HEK293 (cell line): ENCODE results near the gene CMIP.

ENCODE experiments used
- CTCF ChIA-PET: fragments of 350-600 bp; formaldehyde crosslinking; extraction: SDS; loops from one replicate; lab custom pipeline; 2021; ENCODE audit warnings: antibody characterized with exemption; lab: Yijun Ruan, JAX
- POLR2A ChIA-PET: fragments of 300-600 bp; formaldehyde crosslinking; extraction: SDS; loops from one replicate; lab custom pipeline; 2020; ENCODE audit warnings: antibody characterized with exemption, inconsistent platforms; lab: Yijun Ruan, JAX
- H3K27ac ChIP-seq: fragments of 200-500 bp; sonication (Bioruptor generic); 2 replicates; pipeline ENCODE4 v1.5.1; 2014; ENCODE audit warnings: low read depth, low read length, control low read depth, inconsistent platforms; ENCODE audit errors: extremely low read depth
- H3K36me3 ChIP-seq, 2 experiments: fragments of 200-500 bp in 1 of 2; sonication (Bioruptor generic) in 1 of 2; 1 replicate in 1 of 2; 2 replicates in 1 of 2; pipeline ENCODE4 v1.5.1; 2014 to 2017; ENCODE audit warnings: inconsistent platforms in 2 of 2, low read length in 2 of 2; ENCODE audit not compliant: control insufficient read depth in 2 of 2, insufficient read depth in 1 of 2
- H3K4me1 ChIP-seq: fragments of 200-500 bp; sonication (Bioruptor generic); 2 replicates; pipeline ENCODE4 v1.5.1; 2014; ENCODE audit warnings: mild to moderate bottlenecking, low read length, inconsistent platforms; ENCODE audit not compliant: control insufficient read depth, insufficient read depth
- H3K4me3 ChIP-seq: 2 replicates; pipeline ENCODE4 v1.5.1; 2011; ENCODE audit warnings: low read depth, mild to moderate bottlenecking, control low read depth, low read length, moderate library complexity
- H3K9me3 ChIP-seq: fragments of 200-500 bp; sonication (Bioruptor generic); 2 replicates; pipeline ENCODE4 v1.5.1; 2014; ENCODE audit warnings: low read depth, low read length, inconsistent platforms; ENCODE audit not compliant: control insufficient read depth, insufficient read depth
- MZF1 ChIP-seq: fragments of 450-650 bp; formaldehyde crosslinking; IDR thresholded peaks from 2 replicates; pipeline ENCODE4 v1.5.1; 2017; ENCODE audit warnings: missing biosample characterization, missing genetic modification characterization, borderline replicate concordance
- SCRT2 ChIP-seq: fragments of 450-650 bp; formaldehyde crosslinking; IDR thresholded peaks from 2 replicates; pipeline ENCODE4 v1.5.1; 2016; ENCODE audit warnings: missing biosample characterization, missing genetic modification characterization
- ZNF10 ChIP-seq: fragments of 450-650 bp; formaldehyde crosslinking; IDR thresholded peaks from 2 replicates; pipeline ENCODE4 v1.5.1; 2017; ENCODE audit warnings: missing biosample characterization, missing genetic modification characterization
- ZNF114 ChIP-seq: fragments of 450-650 bp; formaldehyde crosslinking; IDR thresholded peaks from 2 replicates; pipeline ENCODE4 v1.5.0; 2017; ENCODE audit warnings: missing biosample characterization, missing genetic modification characterization
- ZNF133 ChIP-seq: fragments of 450-650 bp; formaldehyde crosslinking; IDR thresholded peaks from 2 replicates; pipeline ENCODE4 v1.5.1; 2016; ENCODE audit warnings: missing biosample characterization, missing genetic modification characterization
- ZNF302 ChIP-seq: fragments of 450-650 bp; formaldehyde crosslinking; IDR thresholded peaks from 2 replicates; pipeline ENCODE4 v1.5.1; 2016; ENCODE audit warnings: missing biosample characterization, missing genetic modification characterization, low read depth
- ZNF341 ChIP-seq: fragments of 450-650 bp; formaldehyde crosslinking; IDR thresholded peaks from 2 replicates; pipeline ENCODE4; 2016; ENCODE audit warnings: low read depth, missing biosample characterization, missing genetic modification characterization
- ZNF416 ChIP-seq: fragments of 450-650 bp; formaldehyde crosslinking; IDR thresholded peaks from 2 replicates; pipeline ENCODE4 v1.5.1; 2016; ENCODE audit warnings: missing biosample characterization, missing genetic modification characterization
- ZNF555 ChIP-seq: fragments of 450-650 bp; formaldehyde crosslinking; conservative IDR thresholded peaks from 2 replicates; pipeline ENCODE4 v1.5.1; 2017; ENCODE audit warnings: missing biosample characterization, mild to moderate bottlenecking, missing genetic modification characterization, inconsistent platforms
- ZNF777 ChIP-seq: fragments of 450-650 bp; formaldehyde crosslinking; IDR thresholded peaks from 2 replicates; pipeline ENCODE4 v1.5.1; 2017; ENCODE audit warnings: missing biosample characterization, missing genetic modification characterization, borderline replicate concordance
- TF ChIP-seq, protein P1 (sequence below): fragments of 450-650 bp; formaldehyde crosslinking; conservative IDR thresholded peaks from 2 replicates; pipeline ENCODE4 v1.5.1; 2016; ENCODE audit warnings: low read depth, missing biosample characterization, missing genetic modification characterization
- TF ChIP-seq, protein P2 (sequence below): fragments of 450-650 bp; formaldehyde crosslinking; optimal IDR thresholded peaks from 2 replicates; pipeline ENCODE3; 2016; ENCODE audit warnings: missing biosample characterization, mild to moderate bottlenecking, missing genetic modification characterization
- TF ChIP-seq, protein P3 (sequence below): fragments of 450-650 bp; formaldehyde crosslinking; IDR thresholded peaks from 2 replicates; pipeline ENCODE4 v1.5.1; 2016; ENCODE audit warnings: missing biosample characterization, missing genetic modification characterization

Gene CMIP

DNA sequence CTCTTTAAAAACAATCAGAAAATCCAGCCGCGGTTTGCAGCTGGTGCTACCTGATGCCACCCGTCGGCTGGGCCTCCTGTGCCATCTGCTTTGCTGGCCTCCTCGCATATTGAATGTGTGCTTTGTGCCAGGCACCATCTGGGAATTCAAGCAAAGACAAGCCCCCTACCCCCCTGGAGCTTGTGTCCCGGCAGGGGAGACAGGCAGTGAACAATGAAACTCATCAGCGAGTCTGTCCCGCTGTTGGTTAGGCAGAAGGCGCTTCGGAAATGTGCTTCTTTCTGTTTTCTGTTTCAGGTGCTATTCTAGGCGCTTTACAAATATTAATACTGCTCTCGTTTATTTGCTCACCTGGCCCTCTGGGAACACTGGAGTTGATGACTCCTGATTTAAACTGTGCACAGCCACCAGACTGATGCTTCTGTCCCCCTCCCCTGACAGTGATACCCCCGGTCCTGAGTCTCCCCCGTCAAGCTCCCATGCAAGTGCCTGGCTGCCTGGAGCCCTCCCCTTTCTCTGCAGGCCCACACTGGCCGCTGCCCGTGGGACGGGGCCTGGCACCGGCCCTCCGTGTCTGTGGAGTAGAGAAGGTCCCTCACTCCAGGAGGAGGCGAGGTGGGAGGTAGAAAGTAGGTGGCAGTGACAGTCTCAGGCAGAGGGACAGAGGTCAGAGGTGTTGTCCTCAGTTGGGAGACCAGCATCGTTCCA lies 208.3 kb downstream of the CMIP start:
- CTCF ChIA-PET = interaction anchor here (0.6 kb wide), 1 partner anchor 20 kb away, joined by 4 read pairs; no protein-coding TSS in a partner anchor

DNA sequence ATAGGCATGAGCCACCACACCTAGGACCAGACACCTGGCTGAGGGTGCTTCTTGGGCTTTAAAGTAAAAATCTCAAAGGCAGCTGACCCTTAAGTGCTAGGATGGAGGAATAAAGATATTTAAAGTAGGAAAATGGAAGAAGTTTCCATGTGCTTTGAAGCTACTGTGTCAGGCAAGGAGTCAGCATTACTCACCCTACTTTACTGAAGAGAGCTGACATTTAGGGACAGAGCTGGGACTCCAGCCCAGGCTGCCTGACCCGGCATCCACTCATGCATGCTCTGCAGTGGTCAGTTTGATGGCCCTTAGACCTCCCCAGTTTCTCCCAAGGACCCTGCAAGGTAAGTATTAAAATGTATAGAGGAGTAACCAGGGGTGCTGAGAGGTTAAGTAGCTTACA lies 209.7 kb downstream of the CMIP start:
- ChIA-PET CTCF (no interaction called here), POLR2A (no interaction called here)
- Histone ChIP-seq H3K9me3 (no peaks in the 10 kb centered on the region), H3K4me1 (no peaks in the 10 kb centered on the region), H3K36me3 (peaks cover 0 to 52% of the 10 kb centered on the region in 2 experiments; a peak in 1 of 3 replicates)
- no peak for TF ChIP-seq ZNF341 (tag by site-specific recombination)
- TF ChIP-seq SCRT2 (tag by site-specific recombination) = no peak
- no peak for TF ChIP-seq ZNF10 (tag by site-specific recombination)
- TF ChIP-seq, all 188 proteins: peak for 0
- no peak overlapping the region for H3K27ac ChIP-seq
- no peak overlapping the region for H3K4me3 ChIP-seq

More for the DNA sequence above, 208.3 kb downstream of the CMIP start:
- Histone ChIP-seq H3K36me3 (peaks cover 0 to 38% of the 10 kb centered on the region in 2 experiments; a peak in 1 of 3 replicates), H3K4me1 (no peaks in the 10 kb centered on the region), H3K27ac (no peak overlapping the region), H3K9me3 (no peaks in the 10 kb centered on the region), H3K4me3 (no peak overlapping the region)
- POLR2A ChIA-PET = no interaction called here
- TF ChIP-seq ZNF777 (tag by site-specific recombination) = no peak
- TF ChIP-seq, protein P1, sequence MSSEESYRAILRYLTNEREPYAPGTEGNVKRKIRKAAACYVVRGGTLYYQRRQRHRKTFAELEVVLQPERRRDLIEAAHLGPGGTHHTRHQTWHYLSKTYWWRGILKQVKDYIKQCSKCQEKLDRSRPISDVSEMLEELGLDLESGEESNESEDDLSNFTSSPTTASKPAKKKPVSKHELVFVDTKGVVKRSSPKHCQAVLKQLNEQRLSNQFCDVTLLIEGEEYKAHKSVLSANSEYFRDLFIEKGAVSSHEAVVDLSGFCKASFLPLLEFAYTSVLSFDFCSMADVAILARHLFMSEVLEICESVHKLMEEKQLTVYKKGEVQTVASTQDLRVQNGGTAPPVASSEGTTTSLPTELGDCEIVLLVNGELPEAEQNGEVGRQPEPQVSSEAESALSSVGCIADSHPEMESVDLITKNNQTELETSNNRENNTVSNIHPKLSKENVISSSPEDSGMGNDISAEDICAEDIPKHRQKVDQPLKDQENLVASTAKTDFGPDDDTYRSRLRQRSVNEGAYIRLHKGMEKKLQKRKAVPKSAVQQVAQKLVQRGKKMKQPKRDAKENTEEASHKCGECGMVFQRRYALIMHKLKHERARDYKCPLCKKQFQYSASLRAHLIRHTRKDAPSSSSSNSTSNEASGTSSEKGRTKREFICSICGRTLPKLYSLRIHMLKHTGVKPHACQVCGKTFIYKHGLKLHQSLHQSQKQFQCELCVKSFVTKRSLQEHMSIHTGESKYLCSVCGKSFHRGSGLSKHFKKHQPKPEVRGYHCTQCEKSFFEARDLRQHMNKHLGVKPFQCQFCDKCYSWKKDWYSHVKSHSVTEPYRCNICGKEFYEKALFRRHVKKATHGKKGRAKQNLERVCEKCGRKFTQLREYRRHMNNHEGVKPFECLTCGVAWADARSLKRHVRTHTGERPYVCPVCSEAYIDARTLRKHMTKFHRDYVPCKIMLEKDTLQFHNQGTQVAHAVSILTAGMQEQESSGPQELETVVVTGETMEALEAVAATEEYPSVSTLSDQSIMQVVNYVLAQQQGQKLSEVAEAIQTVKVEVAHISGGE (tag by site-specific recombination) = no peak
- no peak for TF ChIP-seq ZNF555 (tag by site-specific recombination)
- TF ChIP-seq ZNF302 (tag by site-specific recombination) = no peak

DNA sequence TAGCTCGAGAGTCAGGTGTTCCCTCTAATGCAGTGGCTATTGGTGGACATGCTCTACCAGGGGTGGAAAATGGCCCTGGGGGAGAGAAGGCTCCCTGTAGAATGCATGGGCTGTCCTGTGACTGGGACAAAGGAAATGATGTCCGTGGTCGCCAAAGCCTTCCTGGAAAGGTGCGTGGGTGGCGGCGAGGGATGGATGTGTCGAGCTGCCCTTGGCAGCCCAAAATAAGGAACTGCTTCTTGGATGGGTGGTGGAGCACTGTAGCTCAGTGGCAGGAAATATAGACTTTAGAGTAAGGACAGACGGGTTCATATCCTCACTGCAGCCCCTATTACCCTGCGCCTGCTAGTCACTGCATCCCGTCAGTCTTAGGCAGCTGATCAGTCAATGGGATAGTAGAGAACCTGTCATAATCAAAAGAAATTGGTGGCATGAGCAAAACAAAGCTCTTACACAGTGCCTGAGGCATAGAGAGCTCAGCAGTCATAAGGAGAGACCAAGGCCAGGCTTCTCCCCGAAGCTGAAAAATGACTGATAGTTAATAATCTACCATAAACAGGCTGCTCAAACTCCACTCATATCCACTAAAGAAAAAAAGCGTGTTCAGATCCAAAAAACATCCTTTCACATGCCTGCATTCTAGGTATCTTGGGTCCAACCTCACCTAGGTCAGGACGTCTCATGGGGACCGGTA lies 211.0 kb downstream of the CMIP start:
- peaks cover 0 to 58% of the 10 kb centered on the region in 2 experiments; a peak in 1 of 3 replicates for H3K36me3 ChIP-seq

More for the DNA sequence above, 211.0 kb downstream of the CMIP start:
- no peak overlapping the region for H3K27ac ChIP-seq
- TF ChIP-seq ZNF133 = no peak
- TF ChIP-seq, protein P2, sequence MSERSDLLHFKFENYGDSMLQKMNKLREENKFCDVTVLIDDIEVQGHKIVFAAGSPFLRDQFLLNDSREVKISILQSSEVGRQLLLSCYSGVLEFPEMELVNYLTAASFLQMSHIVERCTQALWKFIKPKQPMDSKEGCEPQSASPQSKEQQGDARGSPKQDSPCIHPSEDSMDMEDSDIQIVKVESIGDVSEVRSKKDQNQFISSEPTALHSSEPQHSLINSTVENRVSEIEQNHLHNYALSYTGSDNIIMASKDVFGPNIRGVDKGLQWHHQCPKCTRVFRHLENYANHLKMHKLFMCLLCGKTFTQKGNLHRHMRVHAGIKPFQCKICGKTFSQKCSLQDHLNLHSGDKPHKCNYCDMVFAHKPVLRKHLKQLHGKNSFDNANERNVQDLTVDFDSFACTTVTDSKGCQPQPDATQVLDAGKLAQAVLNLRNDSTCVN = no peak
- no peak for TF ChIP-seq ZNF416 (tag by site-specific recombination)
- TF ChIP-seq MZF1 (tag by site-specific recombination) = no peak
- TF ChIP-seq, protein P3, sequence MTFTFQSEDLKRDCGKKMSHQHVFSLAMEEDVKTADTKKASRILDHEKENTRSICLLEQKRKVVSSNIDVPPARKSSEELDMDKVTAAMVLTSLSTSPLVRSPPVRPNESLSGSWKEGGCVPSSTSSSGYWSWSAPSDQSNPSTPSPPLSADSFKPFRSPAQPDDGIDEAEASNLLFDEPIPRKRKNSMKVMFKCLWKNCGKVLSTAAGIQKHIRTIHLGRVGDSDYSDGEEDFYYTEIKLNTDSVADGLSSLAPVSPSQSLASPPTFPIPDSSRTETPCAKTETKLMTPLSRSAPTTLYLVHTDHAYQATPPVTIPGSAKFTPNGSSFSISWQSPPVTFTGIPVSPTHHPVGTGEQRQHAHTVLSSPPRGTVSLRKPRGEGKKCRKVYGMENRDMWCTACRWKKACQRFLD = no peak
- no peak for TF ChIP-seq ZNF114 (tag by site-specific recombination)
- TF ChIP-seq, all 188 proteins: peak for 0
- Histone ChIP-seq H3K4me1 (no peaks in the 10 kb centered on the region), H3K9me3 (no peaks in the 10 kb centered on the region), H3K4me3 (no peak overlapping the region)
- ChIA-PET CTCF (interaction anchor here (0.6 kb wide), 1 partner anchor 19 kb away, joined by 5 read pairs; no protein-coding TSS in a partner anchor), POLR2A (no interaction called here)
